Liver (tissue), 9 donors: Measurements from ENCODE around the gene STK39. TPM values are rescaled to one million over a fixed set of nuclear protein-coding genes. Genes with fewer than 3 reads are reported as not detected.

ENCODE experiments used
- DNase-seq: peaks from one replicate; pipeline ENCODE4 v3.0.0-alpha.2; 2017; ENCODE audit warnings: low spot score
- H3K27ac ChIP-seq, 2 donors: one replicate each; pipeline ENCODE4 v1.7.0; 2013; ENCODE audit warnings: inconsistent platforms in 2 of 2, low read length in 2 of 2, control low read depth in 1 of 2, low read depth in 1 of 2, mild to moderate bottlenecking in 1 of 2
- H3K27me3 ChIP-seq, 4 donors: one replicate each; pipeline versions ENCODE4 v1.6.1 to v1.7.0; 2013; ENCODE audit warnings: low read length in 3 of 4, inconsistent platforms in 1 of 4, mild to moderate bottlenecking in 1 of 4, moderate library complexity in 1 of 4; ENCODE audit not compliant: control insufficient read depth in 4 of 4, insufficient read depth in 4 of 4
- H3K36me3 ChIP-seq, 4 donors: one replicate each; pipeline versions ENCODE4 v1.6.1 to v1.7.0; 2013; ENCODE audit warnings: low read length in 3 of 4, mild to moderate bottlenecking in 3 of 4, low read depth in 1 of 4, moderate library complexity in 1 of 4; ENCODE audit not compliant: control insufficient read depth in 4 of 4, insufficient read depth in 3 of 4
- H3K4me1 ChIP-seq, 4 donors: one replicate each; pipeline versions ENCODE4 v1.6.1 to v1.7.0; 2013; ENCODE audit warnings: low read length in 3 of 4, mild to moderate bottlenecking in 3 of 4, moderate library complexity in 1 of 4; ENCODE audit not compliant: control insufficient read depth in 4 of 4, insufficient read depth in 4 of 4
- H3K4me3 ChIP-seq, 3 donors: one replicate each; pipeline versions ENCODE4 v1.6.1 to v1.7.0; 2013; ENCODE audit warnings: low read length in 3 of 3, control low read depth in 1 of 3, low read depth in 1 of 3, mild to moderate bottlenecking in 1 of 3
- H3K9ac ChIP-seq, 2 donors: one replicate each; pipeline ENCODE4 v1.7.0; 2013; ENCODE audit warnings: low read length in 2 of 2, mild to moderate bottlenecking in 2 of 2, moderate library complexity in 2 of 2, control low read depth in 1 of 2, low read depth in 1 of 2
- H3K9me3 ChIP-seq, 4 donors: one replicate each; pipeline versions ENCODE4 v1.6.1 to v1.7.0; 2013; ENCODE audit warnings: low read length in 3 of 4; ENCODE audit not compliant: control insufficient read depth in 4 of 4
- ATF3 ChIP-seq: IDR thresholded peaks from 2 replicates; pipeline ENCODE4 v1.6.1; 2016; ENCODE audit warnings: antibody characterized with exemption
- CTCF ChIP-seq: fragments of 150-350 bp; IDR thresholded peaks from 2 replicates; pipeline ENCODE4 v1.5.1; 2017; ENCODE audit warnings: improper control_type of control experiment, low read depth, low read length; ENCODE audit not compliant: missing input control
- EGR1 ChIP-seq, 2 donors: IDR thresholded peaks; 2 replicates each; pipeline ENCODE4 v1.6.1; 2016 to 2018; ENCODE audit warnings: antibody characterized with exemption in 2 of 2, low read depth in 2 of 2
- FOXA1 ChIP-seq: IDR thresholded peaks from 2 replicates; pipeline ENCODE4 v1.6.1; 2016; ENCODE audit warnings: antibody characterized with exemption
- FOXA2 ChIP-seq: IDR thresholded peaks from 2 replicates; pipeline ENCODE4 v1.6.1; 2016; ENCODE audit warnings: antibody characterized with exemption
- GABPA ChIP-seq, 2 donors: IDR thresholded peaks in 1 of 2; conservative IDR thresholded peaks in 1 of 2; 2 replicates each; pipeline ENCODE4 v1.6.1; 2016; ENCODE audit warnings: antibody characterized with exemption in 2 of 2, mild to moderate bottlenecking in 1 of 2, moderate library complexity in 1 of 2
- HNF4A ChIP-seq, 2 donors: conservative IDR thresholded peaks; 2 replicates each; pipeline ENCODE4 v1.6.1; 2016; ENCODE audit warnings: antibody characterized with exemption in 2 of 2, mild to moderate bottlenecking in 2 of 2
- HNF4G ChIP-seq: IDR thresholded peaks from 2 replicates; pipeline ENCODE4 v1.6.1; 2016; ENCODE audit warnings: antibody characterized with exemption
- JUND ChIP-seq, 2 donors: IDR thresholded peaks; 2 replicates each; pipeline ENCODE4 v1.6.1; 2016; ENCODE audit warnings: antibody characterized with exemption in 2 of 2
- NR2F2 ChIP-seq: IDR thresholded peaks from 2 replicates; pipeline ENCODE4 v1.6.1; 2016; ENCODE audit warnings: antibody characterized with exemption
- RAD21 ChIP-seq, 2 donors: IDR thresholded peaks; 2 replicates each; pipeline ENCODE4 v1.6.1; 2016; ENCODE audit warnings: antibody characterized with exemption in 2 of 2, mild to moderate bottlenecking in 2 of 2
- REST ChIP-seq: IDR thresholded peaks from 2 replicates; pipeline ENCODE4 v1.6.1; 2016; ENCODE audit warnings: antibody characterized with exemption, mild to moderate bottlenecking
- RXRA ChIP-seq, 2 donors: IDR thresholded peaks; 2 replicates each; pipeline ENCODE4 v1.6.1; 2017 to 2018; ENCODE audit warnings: antibody characterized with exemption in 2 of 2, mild to moderate bottlenecking in 1 of 2
- TAF1 ChIP-seq: conservative IDR thresholded peaks from 2 replicates; pipeline ENCODE4 v1.6.1; 2016; ENCODE audit warnings: antibody characterized with exemption, mild to moderate bottlenecking
- YY1 ChIP-seq: IDR thresholded peaks from 2 replicates; pipeline ENCODE4 v1.6.1; 2016; ENCODE audit warnings: antibody characterized with exemption, mild to moderate bottlenecking
- WGBS: extraction: QIAGEN DNeasy Blood & Tissue Kit; methylation state at CpG from one replicate; pipeline ENCODE4 v1.1.7; 2013; 5-methylcytosine and 5-hydroxymethylcytosine counted together
- polyA plus RNA-seq, 2 donors: library from polyadenylated mRNA; stranded (reverse) in 1 of 2; unstranded in 1 of 2; fragments of 200-250 nt in 1 of 2; fragments of >200 nt in 1 of 2; fragmentation: Nextera tagmentation in 1 of 2; extraction: Ambion mirVana in 1 of 2; gene quantifications; one replicate each; pipeline versions ENCODE4 v1.2.1 to v1.2.3, GENCODE V29; 2013 to 2015
- total RNA-seq, 2 donors: library from RNA; depleted of rRNA; stranded (reverse); fragments of >200 nt; gene quantifications; one replicate each; pipeline ENCODE4 v1.2.3, GENCODE V29; 2014
- donor health status: healthy.
- donor health status: healthy.
- donor health status: healthy.
- donor health status: healthy.
- donor health status: healthy.

STK39 gene
- total and polyA plus RNA-seq, 4 donors = 0.29 to 1.8 (median 0.73) TPM

- Histone ChIP-seq H3K9me3 (no peaks in the 10 kb centered on the region), H3K36me3 (no peaks in the 10 kb centered on the region), H3K4me3 (no peak overlapping the region), H3K4me1 (no peaks in the 10 kb centered on the region), H3K9ac (no peak overlapping the region), H3K27ac (no peak overlapping the region), H3K27me3 (no peaks in the 10 kb centered on the region)
- no peak for DNase-seq
- TF ChIP-seq GABPA (IDR thresholded peaks at IDR 0.05 in 1 of 2, conservative IDR thresholded peaks at IDR 0.05 in 1 of 2) (no peak), CTCF (no peak), YY1 (no peak), HNF4A (conservative IDR thresholded peaks at IDR 0.05) (no peak), FOXA1 (no peak), TAF1 (no peak), NR2F2 (no peak), FOXA2 (no peak), JUND (IDR thresholded peaks at IDR 0.05) (no peak), ATF3 (no peak), HNF4G (no peak), EGR1 (IDR thresholded peaks at IDR 0.05; ENCODE audit: low read depth in 2 of 2) (no peak), RAD21 (IDR thresholded peaks at IDR 0.05) (no peak), RXRA (IDR thresholded peaks at IDR 0.05) (no peak)
- WGBS = 86% methylated on average over 2 of the region's 2 CpGs
Observed at GRCh38 chr2:168224346-168224745, 23.0 kb downstream of the STK39 start.

- Histone ChIP-seq H3K4me1 (no peaks in the 10 kb centered on the region), H3K4me3 (no peak overlapping the region), H3K27me3 (no peaks in the 10 kb centered on the region), H3K9me3 (no peaks in the 10 kb centered on the region), H3K9ac (no peak overlapping the region), H3K27ac (no peak overlapping the region), H3K36me3 (no peaks in the 10 kb centered on the region)
- no peak for DNase-seq
- WGBS = 93% methylated on average over 3 of the region's 3 CpGs
- no peak for TF ChIP-seq RXRA (IDR thresholded peaks at IDR 0.05)
- no peak for TF ChIP-seq REST
- TF ChIP-seq EGR1 (IDR thresholded peaks at IDR 0.05; ENCODE audit: low read depth in 2 of 2) = no peak
- TF ChIP-seq HNF4G = no peak
- no peak for TF ChIP-seq FOXA1
Observed at GRCh38 chr2:168222088-168222487, 25.3 kb downstream of the STK39 start.
